Heart left ventricle (tissue), 13 donors: Measurements from ENCODE around the gene CENPK.
"Not testable (repeated sequence)": the region's sequence is repeated elsewhere in the genome, so short reads cannot be mapped to it uniquely, and the experiment has no call there.

ENCODE experiments used
- POLR2A ChIP-seq, 2 donors: fragments of 450-650 bp; IDR thresholded peaks; one replicate each; pipeline ENCODE4 v1.6.1; 2017; ENCODE audit warnings: antibody characterized with exemption in 2 of 2, mild to moderate bottlenecking in 2 of 2, moderate library complexity in 2 of 2
- TF ChIP-seq, protein P1 (sequence below), 12 donors: fragments of 200-600 bp; sonication (generic) in 4 of 12; IDR thresholded peaks; one replicate each; pipeline versions ENCODE4 v1.5.0 to v1.8.0; 2018 to 2022; ENCODE audit warnings: antibody characterized with exemption in 12 of 12, mild to moderate bottlenecking in 5 of 12
- donor health status: ischemic (EF 13 %, LVEDD 7.1; RV severe dilation, severe dysfunction).
- donor health status: DM: no; HTN: yes; CAD: no.
- donor health status: DM: no; HTN: no; CAD: no.
- donor health status: ischemic (EF 25% LVEDD 6.9; RV normal size, moderate dysfunction).
- donor health status: ischemic (EF 25% LVEDD 5.7; RV mildly dilated, moderate dysfunction).
- donor health status: ischemic (EF 35%, LVEDD 5.7; RV mildly dilated, moderate dysfunction).
- donor health status: nonischemic (EF 11% LVEDD 7.7; RV severe dilation, severe dysfunction).
- donor health status: DM: yes; HTN: yes; CAD: no.
- donor health status: PGD.
- donor health status: ischemic (EF 29% LVEDD 5.4; RV normal size, mild dysfunction).
- donor health status: nonischemic (EF 23%, LVEDD 6.1; RV moderate dilation, normal function).

DNA sequence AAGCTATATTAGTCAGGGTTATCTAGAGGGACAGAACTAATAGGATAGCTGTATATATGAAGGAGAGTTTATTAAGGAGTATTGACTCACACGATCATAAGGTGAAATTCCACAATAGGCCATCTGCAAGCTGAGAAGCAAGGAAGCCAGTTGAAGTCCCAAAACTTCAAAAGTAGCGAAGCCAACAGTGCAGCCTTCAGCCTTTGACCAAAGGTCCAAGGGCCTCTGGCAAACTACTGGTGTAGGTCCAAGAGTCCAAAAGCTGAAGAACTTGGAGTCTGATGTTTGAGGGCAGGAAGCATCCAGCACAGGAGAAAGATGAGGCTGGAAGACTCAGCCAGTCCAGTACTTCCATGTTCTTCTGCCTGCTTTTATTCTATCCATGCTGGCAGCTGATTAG lies 76.2 kb downstream of the CENPK start:
- TF ChIP-seq, protein P1, sequence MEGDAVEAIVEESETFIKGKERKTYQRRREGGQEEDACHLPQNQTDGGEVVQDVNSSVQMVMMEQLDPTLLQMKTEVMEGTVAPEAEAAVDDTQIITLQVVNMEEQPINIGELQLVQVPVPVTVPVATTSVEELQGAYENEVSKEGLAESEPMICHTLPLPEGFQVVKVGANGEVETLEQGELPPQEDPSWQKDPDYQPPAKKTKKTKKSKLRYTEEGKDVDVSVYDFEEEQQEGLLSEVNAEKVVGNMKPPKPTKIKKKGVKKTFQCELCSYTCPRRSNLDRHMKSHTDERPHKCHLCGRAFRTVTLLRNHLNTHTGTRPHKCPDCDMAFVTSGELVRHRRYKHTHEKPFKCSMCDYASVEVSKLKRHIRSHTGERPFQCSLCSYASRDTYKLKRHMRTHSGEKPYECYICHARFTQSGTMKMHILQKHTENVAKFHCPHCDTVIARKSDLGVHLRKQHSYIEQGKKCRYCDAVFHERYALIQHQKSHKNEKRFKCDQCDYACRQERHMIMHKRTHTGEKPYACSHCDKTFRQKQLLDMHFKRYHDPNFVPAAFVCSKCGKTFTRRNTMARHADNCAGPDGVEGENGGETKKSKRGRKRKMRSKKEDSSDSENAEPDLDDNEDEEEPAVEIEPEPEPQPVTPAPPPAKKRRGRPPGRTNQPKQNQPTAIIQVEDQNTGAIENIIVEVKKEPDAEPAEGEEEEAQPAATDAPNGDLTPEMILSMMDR (IDR thresholded peaks at IDR 0.05), result not testable (repeated sequence)
- not testable (repeated sequence) for TF ChIP-seq POLR2A (IDR thresholded peaks at IDR 0.05)
